ENCODE results near the gene KMT2E.

DNA sequence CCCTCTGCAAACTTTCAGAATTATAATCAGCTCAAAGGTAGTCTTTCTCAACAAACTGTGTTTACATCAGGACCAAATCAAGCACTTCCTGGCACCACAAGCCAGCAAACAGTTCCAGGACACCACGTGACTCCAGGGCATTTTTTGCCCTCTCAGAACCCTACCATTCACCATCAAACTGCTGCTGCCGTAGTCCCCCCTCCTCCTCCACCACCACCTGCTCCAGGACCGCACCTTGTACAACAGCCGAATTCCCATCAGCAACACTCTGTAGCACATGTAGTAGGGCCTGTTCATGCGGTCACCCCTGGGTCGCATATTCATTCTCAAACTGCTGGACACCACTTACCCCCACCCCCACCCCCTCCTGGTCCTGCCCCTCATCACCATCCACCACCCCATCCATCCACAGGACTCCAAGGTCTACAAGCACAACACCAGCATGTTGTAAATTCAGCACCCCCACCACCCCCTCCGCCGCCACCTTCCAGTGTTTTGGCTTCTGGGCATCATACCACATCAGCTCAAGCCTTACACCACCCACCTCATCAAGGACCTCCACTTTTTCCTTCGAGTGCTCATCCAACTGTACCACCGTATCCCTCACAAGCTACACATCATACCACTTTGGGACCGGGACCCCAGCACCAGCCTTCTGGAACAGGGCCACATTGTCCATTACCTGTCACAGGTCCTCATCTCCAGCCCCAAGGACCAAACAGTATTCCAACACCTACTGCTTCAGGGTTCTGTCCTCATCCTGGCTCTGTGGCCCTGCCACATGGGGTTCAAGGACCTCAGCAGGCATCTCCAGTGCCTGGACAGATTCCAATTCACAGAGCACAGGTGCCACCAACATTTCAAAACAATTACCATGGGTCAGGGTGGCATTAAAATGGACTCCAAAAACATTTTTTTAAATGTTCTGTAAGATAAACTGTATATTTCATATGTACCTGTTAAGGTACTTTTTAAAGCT is 98.7 kb downstream of the KMT2E start:
- TF ChIP-seq, protein P1, sequence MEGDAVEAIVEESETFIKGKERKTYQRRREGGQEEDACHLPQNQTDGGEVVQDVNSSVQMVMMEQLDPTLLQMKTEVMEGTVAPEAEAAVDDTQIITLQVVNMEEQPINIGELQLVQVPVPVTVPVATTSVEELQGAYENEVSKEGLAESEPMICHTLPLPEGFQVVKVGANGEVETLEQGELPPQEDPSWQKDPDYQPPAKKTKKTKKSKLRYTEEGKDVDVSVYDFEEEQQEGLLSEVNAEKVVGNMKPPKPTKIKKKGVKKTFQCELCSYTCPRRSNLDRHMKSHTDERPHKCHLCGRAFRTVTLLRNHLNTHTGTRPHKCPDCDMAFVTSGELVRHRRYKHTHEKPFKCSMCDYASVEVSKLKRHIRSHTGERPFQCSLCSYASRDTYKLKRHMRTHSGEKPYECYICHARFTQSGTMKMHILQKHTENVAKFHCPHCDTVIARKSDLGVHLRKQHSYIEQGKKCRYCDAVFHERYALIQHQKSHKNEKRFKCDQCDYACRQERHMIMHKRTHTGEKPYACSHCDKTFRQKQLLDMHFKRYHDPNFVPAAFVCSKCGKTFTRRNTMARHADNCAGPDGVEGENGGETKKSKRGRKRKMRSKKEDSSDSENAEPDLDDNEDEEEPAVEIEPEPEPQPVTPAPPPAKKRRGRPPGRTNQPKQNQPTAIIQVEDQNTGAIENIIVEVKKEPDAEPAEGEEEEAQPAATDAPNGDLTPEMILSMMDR (IDR thresholded peaks at IDR 0.05), result no peak
- TF ChIP-seq ZFX (IDR thresholded peaks at IDR 0.05; ENCODE audit: borderline replicate concordance), result no peak
